ENCODE data around the gene TP53I11.

The TP53I11 gene

DNA sequence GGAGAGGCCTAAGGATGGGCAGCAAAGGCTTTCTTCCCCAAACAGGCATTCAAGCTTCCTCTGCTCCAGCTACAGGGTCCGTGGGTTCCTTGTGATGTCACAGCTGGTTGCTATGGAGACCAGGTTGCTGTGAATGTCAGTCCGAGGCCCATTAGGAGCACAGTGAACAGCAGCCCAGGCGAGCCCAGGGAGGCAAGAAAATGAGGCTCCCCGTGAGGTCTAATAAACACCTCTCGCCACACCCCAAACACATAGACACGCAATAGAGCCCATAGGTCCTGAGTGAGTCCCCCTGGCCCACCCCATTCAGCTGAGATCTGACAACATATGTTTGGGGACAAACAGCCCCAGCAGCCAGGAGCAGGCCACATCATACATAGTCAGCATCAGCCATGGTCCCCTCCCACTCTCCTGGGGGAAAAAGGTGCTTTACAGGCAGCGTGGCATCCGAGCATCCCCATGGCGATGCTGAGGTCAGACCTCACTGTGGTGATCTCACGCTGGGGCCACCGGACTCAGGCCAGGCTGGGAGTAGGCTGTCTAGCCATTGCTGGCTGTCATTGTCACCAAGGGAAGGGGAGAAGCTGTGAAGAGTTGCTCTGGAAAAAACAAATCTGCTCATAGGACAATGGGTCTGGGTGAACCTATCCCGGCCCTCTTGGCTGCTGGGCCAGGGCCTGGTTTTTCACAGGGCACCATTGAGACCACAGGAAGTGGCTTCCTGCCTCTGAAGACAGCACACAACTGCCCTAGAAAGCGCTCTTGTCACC lies 23.1 kb upstream of the TP53I11 start:
- DNase-seq (ENCODE audit: low spot score): no peak
- POLR2A ChIA-PET (ENCODE audit: low non-redundant PET): no interaction called here
- no peak overlapping the region for H3K27ac ChIP-seq
- TF ChIP-seq, protein P1, sequence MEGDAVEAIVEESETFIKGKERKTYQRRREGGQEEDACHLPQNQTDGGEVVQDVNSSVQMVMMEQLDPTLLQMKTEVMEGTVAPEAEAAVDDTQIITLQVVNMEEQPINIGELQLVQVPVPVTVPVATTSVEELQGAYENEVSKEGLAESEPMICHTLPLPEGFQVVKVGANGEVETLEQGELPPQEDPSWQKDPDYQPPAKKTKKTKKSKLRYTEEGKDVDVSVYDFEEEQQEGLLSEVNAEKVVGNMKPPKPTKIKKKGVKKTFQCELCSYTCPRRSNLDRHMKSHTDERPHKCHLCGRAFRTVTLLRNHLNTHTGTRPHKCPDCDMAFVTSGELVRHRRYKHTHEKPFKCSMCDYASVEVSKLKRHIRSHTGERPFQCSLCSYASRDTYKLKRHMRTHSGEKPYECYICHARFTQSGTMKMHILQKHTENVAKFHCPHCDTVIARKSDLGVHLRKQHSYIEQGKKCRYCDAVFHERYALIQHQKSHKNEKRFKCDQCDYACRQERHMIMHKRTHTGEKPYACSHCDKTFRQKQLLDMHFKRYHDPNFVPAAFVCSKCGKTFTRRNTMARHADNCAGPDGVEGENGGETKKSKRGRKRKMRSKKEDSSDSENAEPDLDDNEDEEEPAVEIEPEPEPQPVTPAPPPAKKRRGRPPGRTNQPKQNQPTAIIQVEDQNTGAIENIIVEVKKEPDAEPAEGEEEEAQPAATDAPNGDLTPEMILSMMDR (conservative IDR thresholded peaks at IDR 0.05; ENCODE audit: low read depth): no peak
- CTCF ChIA-PET: no interaction called here

DNA sequence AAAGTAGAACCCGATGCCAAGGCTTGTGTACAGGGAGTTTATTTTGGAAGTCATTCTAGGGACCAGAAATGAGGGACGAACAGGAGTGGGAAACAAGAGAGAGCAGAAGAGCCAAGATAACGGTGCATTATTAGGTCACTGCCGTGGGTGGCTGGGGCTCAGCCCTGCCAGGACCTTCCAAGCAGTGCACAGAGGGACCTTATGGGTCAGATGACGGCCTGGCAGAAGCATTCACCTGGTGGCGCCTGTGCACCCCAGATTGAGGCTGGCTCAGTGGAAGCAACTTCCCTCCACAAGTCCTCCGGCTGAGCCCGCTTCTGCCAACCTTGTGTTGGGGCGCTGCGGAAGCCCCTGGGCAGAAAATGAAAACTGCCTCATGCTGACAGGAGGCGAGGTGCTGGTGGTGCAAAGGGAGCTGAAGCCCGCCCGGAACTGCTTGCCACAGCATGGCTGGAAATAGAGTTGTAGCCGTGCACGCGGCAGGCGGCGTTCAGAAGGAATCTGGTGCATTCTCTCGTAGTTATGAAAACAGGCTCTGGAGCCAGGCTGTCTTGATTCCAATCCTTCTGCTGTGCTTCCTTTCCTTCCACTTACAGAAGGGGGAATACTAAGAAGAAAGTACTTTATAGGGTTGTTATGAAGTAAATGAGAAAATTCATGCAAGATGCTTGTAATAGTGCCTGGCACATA lies 22.2 kb upstream of the TP53I11 start:
- CTCF ChIA-PET: no interaction called here
- no peak for DNase-seq (ENCODE audit: low spot score)
- POLR2A ChIA-PET (ENCODE audit: low non-redundant PET): no interaction called here
- H3K27ac ChIP-seq: no peak overlapping the region
- TF ChIP-seq, protein P1 (conservative IDR thresholded peaks at IDR 0.05; ENCODE audit: low read depth): no peak

DNA sequence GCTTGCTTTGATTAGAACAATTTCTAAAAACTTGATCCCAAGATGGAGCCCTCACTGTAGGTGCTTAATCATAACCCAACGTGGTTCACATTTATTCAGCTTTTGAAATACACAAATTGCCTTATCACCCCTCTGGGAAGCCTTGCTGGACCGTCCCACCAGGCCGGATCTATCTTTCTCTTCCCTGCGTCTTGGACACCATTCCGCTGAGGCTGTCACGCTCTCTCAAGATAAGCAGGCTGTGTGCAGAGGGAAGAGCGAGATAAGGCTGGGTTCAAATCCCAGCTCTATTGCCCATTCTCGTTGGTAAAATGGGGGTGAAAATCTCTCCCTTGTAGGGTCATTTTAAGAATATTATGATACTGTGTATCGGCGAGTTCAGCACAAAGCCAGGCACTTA lies 20.5 kb upstream of the TP53I11 start:
- POLR2A ChIA-PET (ENCODE audit: low non-redundant PET): no interaction called here
- CTCF ChIA-PET: interaction anchor here (0.6 kb wide), 1 partner anchor 134 kb away, joined by 3 read pairs; no protein-coding TSS in a partner anchor

DNA sequence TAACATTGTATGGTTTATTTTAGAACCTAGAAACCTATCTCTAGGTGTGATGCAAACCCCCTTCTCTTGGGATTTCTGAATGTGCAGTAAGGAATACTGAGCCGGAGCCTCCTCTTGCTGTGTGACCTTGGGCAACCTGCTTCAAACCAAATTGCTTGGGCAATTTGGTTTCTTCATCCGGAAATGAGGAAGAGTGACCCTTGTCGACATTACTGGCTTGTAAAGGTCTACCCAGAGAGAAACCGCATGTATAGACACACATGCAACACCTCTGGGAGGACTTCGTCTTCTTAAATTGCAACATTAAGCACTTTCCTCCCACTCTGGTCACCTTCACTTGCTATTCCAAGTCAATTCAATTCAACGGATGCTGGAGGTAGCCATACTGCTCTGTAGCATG lies 19.6 kb upstream of the TP53I11 start:
- CTCF ChIA-PET: no interaction called here
- POLR2A ChIA-PET (ENCODE audit: low non-redundant PET): no interaction called here
- no peak for DNase-seq (ENCODE audit: low spot score)
- TF ChIP-seq, protein P1 (conservative IDR thresholded peaks at IDR 0.05; ENCODE audit: low read depth): no peak
- H3K27ac ChIP-seq: no peak overlapping the region

More for the DNA sequence above, 20.5 kb upstream of the TP53I11 start:
- H3K27ac ChIP-seq: no peak overlapping the region
- TF ChIP-seq, protein P1 (conservative IDR thresholded peaks at IDR 0.05; ENCODE audit: low read depth): no peak
- DNase-seq (ENCODE audit: low spot score): no peak

DNA sequence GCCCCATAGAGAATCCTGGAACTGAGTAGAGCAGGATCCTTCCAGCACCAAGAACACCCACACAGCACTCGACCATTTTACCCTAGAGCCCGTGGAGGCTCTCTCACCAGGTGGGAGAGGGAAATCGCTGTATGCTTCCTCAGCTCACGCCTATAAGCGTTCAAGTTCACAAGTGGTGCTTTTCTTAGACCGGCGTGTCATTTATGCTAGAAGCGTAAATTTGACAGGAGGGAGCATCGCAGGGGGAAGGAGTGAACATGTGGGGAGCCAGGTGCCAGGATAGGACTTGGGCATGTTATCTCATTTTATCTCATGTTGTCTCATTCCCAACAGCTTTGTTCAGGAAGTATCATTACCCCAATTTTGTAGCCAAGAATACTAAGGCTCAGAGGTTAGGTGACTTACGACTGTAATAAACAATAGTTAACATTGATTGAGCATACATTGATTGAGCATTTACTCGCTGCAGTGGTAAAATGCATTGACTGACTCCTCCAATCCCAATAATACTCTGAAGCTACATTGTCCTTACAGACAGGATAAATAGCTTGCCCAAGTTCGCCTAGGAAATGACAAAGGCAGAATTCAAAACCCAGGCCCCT lies 19.1 kb upstream of the TP53I11 start:
- TF ChIP-seq, protein P1 (conservative IDR thresholded peaks at IDR 0.05; ENCODE audit: low read depth): no peak
- no peak overlapping the region for H3K27ac ChIP-seq
- no peak for DNase-seq (ENCODE audit: low spot score)
- ChIA-PET POLR2A (ENCODE audit: low non-redundant PET) (no interaction called here), CTCF (no interaction called here)

DNA sequence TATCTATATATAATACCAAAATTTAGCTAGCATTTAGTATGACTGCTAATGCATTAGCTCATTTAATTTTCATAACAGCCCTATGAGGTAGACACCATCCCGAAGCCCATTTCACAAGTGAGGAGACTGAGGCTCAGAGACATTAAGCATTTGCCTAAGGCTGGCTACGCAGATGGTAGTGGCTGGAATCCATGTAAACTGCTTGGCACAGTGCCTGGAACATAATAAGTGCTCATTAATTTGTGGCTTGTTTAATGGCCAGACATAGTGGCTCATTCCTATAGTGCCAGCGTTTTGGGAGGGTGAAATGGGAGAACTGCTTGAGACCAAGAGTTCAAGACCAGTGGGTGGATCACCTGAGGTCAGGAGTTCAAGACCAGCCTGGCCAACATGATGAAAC lies 17.8 kb upstream of the TP53I11 start:
- POLR2A ChIA-PET (ENCODE audit: low non-redundant PET): no interaction called here
- TF ChIP-seq, protein P1 (conservative IDR thresholded peaks at IDR 0.05; ENCODE audit: low read depth): no peak
- CTCF ChIA-PET: interaction anchor here (0.6 kb wide), 1 partner anchor 22 kb away, joined by 4 read pairs; no protein-coding TSS in a partner anchor
- peak overlapping the region; percentile 65 for H3K27ac ChIP-seq
- DNase-seq (ENCODE audit: low spot score): no peak
